Measurements from ENCODE around the gene EXOC6. TPM values are rescaled to one million over a fixed set of nuclear protein-coding genes. Genes with fewer than 3 reads are reported as not detected.

The EXOC6 gene
- total RNA-seq, 1 experiment from 2014 or later = 19.2 TPM

DNA sequence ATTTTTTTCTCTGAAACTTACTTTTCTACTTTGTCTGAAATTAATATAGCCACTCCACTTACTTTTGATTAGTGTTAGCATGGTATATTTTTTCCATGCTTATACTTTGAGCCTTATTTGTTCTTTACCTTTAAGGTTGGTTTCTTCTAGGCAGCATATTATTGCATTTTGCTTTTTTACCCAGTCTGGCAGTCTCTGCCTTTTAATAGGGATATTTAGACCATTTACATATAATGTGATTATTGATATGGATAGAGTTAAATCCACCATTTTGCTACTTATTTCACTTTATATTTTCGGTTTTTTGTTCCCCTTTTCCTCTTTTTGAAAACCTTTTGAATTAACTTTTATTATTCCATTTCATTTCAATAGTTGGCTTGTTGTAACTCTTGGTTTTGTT lies 255.6 kb downstream of the EXOC6 start:
- CTCF ChIA-PET = no interaction called here
- intact Hi-C loops (cut with micrococcal nuclease; ENCODE audit: unreplicated experiment) = no loop called here

DNA sequence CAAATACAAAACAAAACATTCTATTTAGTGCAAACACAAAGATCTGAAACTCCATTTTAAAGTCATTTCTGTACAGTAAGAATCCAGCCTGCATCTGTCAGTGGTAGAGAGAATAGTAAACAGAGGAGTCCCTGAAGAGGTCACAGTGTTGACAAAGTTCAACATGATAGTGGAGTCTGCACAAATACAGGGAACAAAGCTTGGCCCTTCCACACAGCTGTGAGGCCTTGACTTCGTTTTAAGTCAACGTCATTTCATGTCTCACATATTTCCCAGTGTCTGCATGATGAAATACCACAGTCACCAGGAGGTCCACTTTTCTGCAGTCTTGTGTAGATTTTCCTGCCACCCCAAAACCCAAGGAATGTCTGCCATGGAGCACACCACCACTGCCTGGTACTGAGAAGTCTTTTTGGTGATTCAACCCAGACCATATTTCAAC lies 258.3 kb downstream of the EXOC6 start:
- CTCF ChIA-PET = interaction anchor here (0.6 to 0.8 kb wide), 2 partner anchors 9 kb away, joined by 3 read pairs; no protein-coding TSS in a partner anchor
- H3K27me3 Mint-ChIP-seq (ENCODE audit: unreplicated experiment) = no peaks in the 10 kb centered on the region
- no TSS peak for BruUV-seq (replicated peaks)
- H3K36me3 Mint-ChIP-seq (ENCODE audit: insufficient read depth, unreplicated experiment) = no peaks in the 10 kb centered on the region
- H3K4me3 Mint-ChIP-seq (ENCODE audit: low read depth, unreplicated experiment) = no peak overlapping the region
- intact Hi-C loops (cut with micrococcal nuclease; ENCODE audit: unreplicated experiment) = no loop called here
- H3K9me3 Mint-ChIP-seq (ENCODE audit: low read depth, unreplicated experiment) = no peaks in the 10 kb centered on the region
- no peak for DNase-seq
- TF ChIP-seq, protein P1, sequence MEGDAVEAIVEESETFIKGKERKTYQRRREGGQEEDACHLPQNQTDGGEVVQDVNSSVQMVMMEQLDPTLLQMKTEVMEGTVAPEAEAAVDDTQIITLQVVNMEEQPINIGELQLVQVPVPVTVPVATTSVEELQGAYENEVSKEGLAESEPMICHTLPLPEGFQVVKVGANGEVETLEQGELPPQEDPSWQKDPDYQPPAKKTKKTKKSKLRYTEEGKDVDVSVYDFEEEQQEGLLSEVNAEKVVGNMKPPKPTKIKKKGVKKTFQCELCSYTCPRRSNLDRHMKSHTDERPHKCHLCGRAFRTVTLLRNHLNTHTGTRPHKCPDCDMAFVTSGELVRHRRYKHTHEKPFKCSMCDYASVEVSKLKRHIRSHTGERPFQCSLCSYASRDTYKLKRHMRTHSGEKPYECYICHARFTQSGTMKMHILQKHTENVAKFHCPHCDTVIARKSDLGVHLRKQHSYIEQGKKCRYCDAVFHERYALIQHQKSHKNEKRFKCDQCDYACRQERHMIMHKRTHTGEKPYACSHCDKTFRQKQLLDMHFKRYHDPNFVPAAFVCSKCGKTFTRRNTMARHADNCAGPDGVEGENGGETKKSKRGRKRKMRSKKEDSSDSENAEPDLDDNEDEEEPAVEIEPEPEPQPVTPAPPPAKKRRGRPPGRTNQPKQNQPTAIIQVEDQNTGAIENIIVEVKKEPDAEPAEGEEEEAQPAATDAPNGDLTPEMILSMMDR (IDR thresholded peaks at IDR 0.05; ENCODE audit: unreplicated experiment) = no peak
- H3K4me1 Mint-ChIP-seq (ENCODE audit: low read depth, unreplicated experiment) = no peaks in the 10 kb centered on the region
- H3K27ac Mint-ChIP-seq (ENCODE audit: unreplicated experiment) = no peak overlapping the region

More for the DNA sequence above, 255.6 kb downstream of the EXOC6 start:
- no peak for DNase-seq
- no peak overlapping the region for H3K27ac Mint-ChIP-seq (ENCODE audit: unreplicated experiment)
- TF ChIP-seq, protein P1 (IDR thresholded peaks at IDR 0.05; ENCODE audit: unreplicated experiment) = no peak
- no TSS peak for BruUV-seq (replicated peaks)
- no peaks in the 10 kb centered on the region for H3K4me1 Mint-ChIP-seq (ENCODE audit: low read depth, unreplicated experiment)
- H3K27me3 Mint-ChIP-seq (ENCODE audit: unreplicated experiment) = no peaks in the 10 kb centered on the region
- H3K36me3 Mint-ChIP-seq (ENCODE audit: insufficient read depth, unreplicated experiment) = no peaks in the 10 kb centered on the region
- no peak overlapping the region for H3K4me3 Mint-ChIP-seq (ENCODE audit: low read depth, unreplicated experiment)
- no peaks in the 10 kb centered on the region for H3K9me3 Mint-ChIP-seq (ENCODE audit: low read depth, unreplicated experiment)

Other genes with a start within 250 kb of the EXOC6 start
- gene HHEX, start 158.6 kb upstream of the EXOC6 start, total RNA-seq (2022) = 91.5 and 97.7 TPM in 2 replicates
- gene CYP26C1, start 212.3 kb downstream of the EXOC6 start, total RNA-seq (2022) = 0.39 and 0.45 TPM in 2 replicates
- 0.98 and 2.1 TPM in 2 replicates for gene CYP26A1, start 225.4 kb downstream of the EXOC6 start, total RNA-seq (2022)

Data from Calu3 (cell line).